HEK293 (cell line): ENCODE measurements around the gene CLDN10.

ENCODE experiments used
- CTCF ChIA-PET: fragments of 350-600 bp; formaldehyde crosslinking; extraction: SDS; loops from one replicate; lab custom pipeline; 2021; ENCODE audit warnings: antibody characterized with exemption; lab: Yijun Ruan, JAX
- POLR2A ChIA-PET: fragments of 300-600 bp; formaldehyde crosslinking; extraction: SDS; loops from one replicate; lab custom pipeline; 2020; ENCODE audit warnings: antibody characterized with exemption, inconsistent platforms; lab: Yijun Ruan, JAX
- H3K27ac ChIP-seq: fragments of 200-500 bp; sonication (Bioruptor generic); 2 replicates; pipeline ENCODE4 v1.5.1; 2014; ENCODE audit warnings: low read depth, low read length, control low read depth, inconsistent platforms; ENCODE audit errors: extremely low read depth
- H3K36me3 ChIP-seq, 2 experiments: fragments of 200-500 bp in 1 of 2; sonication (Bioruptor generic) in 1 of 2; 1 replicate in 1 of 2; 2 replicates in 1 of 2; pipeline ENCODE4 v1.5.1; 2014 to 2017; ENCODE audit warnings: inconsistent platforms in 2 of 2, low read length in 2 of 2; ENCODE audit not compliant: control insufficient read depth in 2 of 2, insufficient read depth in 1 of 2
- H3K4me1 ChIP-seq: fragments of 200-500 bp; sonication (Bioruptor generic); 2 replicates; pipeline ENCODE4 v1.5.1; 2014; ENCODE audit warnings: mild to moderate bottlenecking, low read length, inconsistent platforms; ENCODE audit not compliant: control insufficient read depth, insufficient read depth
- H3K4me3 ChIP-seq: 2 replicates; pipeline ENCODE4 v1.5.1; 2011; ENCODE audit warnings: low read depth, mild to moderate bottlenecking, control low read depth, low read length, moderate library complexity
- H3K9me3 ChIP-seq: fragments of 200-500 bp; sonication (Bioruptor generic); 2 replicates; pipeline ENCODE4 v1.5.1; 2014; ENCODE audit warnings: low read depth, low read length, inconsistent platforms; ENCODE audit not compliant: control insufficient read depth, insufficient read depth
- KLF9 ChIP-seq: fragments of 450-650 bp; formaldehyde crosslinking; IDR thresholded peaks from 2 replicates; pipeline ENCODE4 v1.5.1; 2016; ENCODE audit warnings: missing biosample characterization, missing genetic modification characterization, low read depth
- SCRT2 ChIP-seq: fragments of 450-650 bp; formaldehyde crosslinking; IDR thresholded peaks from 2 replicates; pipeline ENCODE4 v1.5.1; 2016; ENCODE audit warnings: missing biosample characterization, missing genetic modification characterization
- YY1 ChIP-seq: fragments of 450-650 bp; formaldehyde crosslinking; IDR thresholded peaks from 2 replicates; pipeline ENCODE4 v1.5.1; 2018; ENCODE audit warnings: missing biosample characterization, missing genetic modification characterization
- YY2 ChIP-seq: fragments of 450-650 bp; formaldehyde crosslinking; IDR thresholded peaks from 2 replicates; pipeline ENCODE4 v1.5.1; 2016; ENCODE audit warnings: missing biosample characterization, missing genetic modification characterization
- ZNF121 ChIP-seq: fragments of 450-650 bp; formaldehyde crosslinking; IDR thresholded peaks from 2 replicates; pipeline ENCODE4 v1.5.1; 2016; ENCODE audit warnings: missing biosample characterization, missing genetic modification characterization
- ZNF19 ChIP-seq: fragments of 450-650 bp; formaldehyde crosslinking; IDR thresholded peaks from 2 replicates; pipeline ENCODE4; 2016; ENCODE audit warnings: missing biosample characterization, missing genetic modification characterization, low read depth
- ZNF2 ChIP-seq: fragments of 450-650 bp; formaldehyde crosslinking; IDR thresholded peaks from 2 replicates; pipeline ENCODE4 v1.5.1; 2016; ENCODE audit warnings: missing biosample characterization, missing genetic modification characterization
- ZNF350 ChIP-seq: fragments of 450-650 bp; formaldehyde crosslinking; IDR thresholded peaks from 2 replicates; pipeline ENCODE4 v1.5.0; 2017; ENCODE audit warnings: missing biosample characterization, mild to moderate bottlenecking, missing genetic modification characterization
- ZNF354C ChIP-seq: fragments of 450-650 bp; formaldehyde crosslinking; IDR thresholded peaks from 2 replicates; pipeline ENCODE4 v1.5.1; 2016; ENCODE audit warnings: missing biosample characterization, missing genetic modification characterization, low read depth, borderline replicate concordance
- ZNF391 ChIP-seq: fragments of 450-650 bp; formaldehyde crosslinking; IDR thresholded peaks from 2 replicates; pipeline ENCODE4 v1.5.1; 2016; ENCODE audit warnings: low read depth, missing biosample characterization, missing genetic modification characterization, borderline replicate concordance
- ZNF48 ChIP-seq: fragments of 450-650 bp; formaldehyde crosslinking; IDR thresholded peaks from 2 replicates; pipeline ENCODE4 v1.5.1; 2016; ENCODE audit warnings: missing biosample characterization, missing genetic modification characterization
- ZNF501 ChIP-seq: fragments of 450-650 bp; formaldehyde crosslinking; IDR thresholded peaks from 2 replicates; pipeline ENCODE4 v1.5.1; 2016; ENCODE audit warnings: missing biosample characterization, missing genetic modification characterization
- ZNF521 ChIP-seq: fragments of 450-650 bp; formaldehyde crosslinking; IDR thresholded peaks from 2 replicates; pipeline ENCODE4 v1.5.1; 2017; ENCODE audit warnings: missing biosample characterization, mild to moderate bottlenecking, missing genetic modification characterization
- ZNF558 ChIP-seq: fragments of 450-650 bp; formaldehyde crosslinking; IDR thresholded peaks from 2 replicates; pipeline ENCODE4 v1.5.1; 2016; ENCODE audit warnings: missing biosample characterization, missing genetic modification characterization
- ZNF560 ChIP-seq: fragments of 450-650 bp; formaldehyde crosslinking; IDR thresholded peaks from 2 replicates; pipeline ENCODE4 v1.5.1; 2017; ENCODE audit warnings: missing biosample characterization, missing genetic modification characterization, borderline replicate concordance
- ZNF561 ChIP-seq: fragments of 450-650 bp; IDR thresholded peaks from 2 replicates; pipeline ENCODE4 v1.5.1; 2018; ENCODE audit warnings: missing biosample characterization, missing genetic modification characterization, borderline replicate concordance
- ZNF621 ChIP-seq: fragments of 450-650 bp; formaldehyde crosslinking; IDR thresholded peaks from 2 replicates; pipeline ENCODE4 v1.5.1; 2017; ENCODE audit warnings: missing biosample characterization, missing genetic modification characterization
- ZNF626 ChIP-seq: fragments of 450-650 bp; sonication (Bioruptor Pico); formaldehyde crosslinking; IDR thresholded peaks from 2 replicates; pipeline ENCODE4 v1.5.1; 2018; ENCODE audit warnings: missing biosample characterization, missing genetic modification characterization, inconsistent platforms
- ZNF707 ChIP-seq: fragments of 450-650 bp; formaldehyde crosslinking; IDR thresholded peaks from 2 replicates; pipeline ENCODE4 v1.5.1; 2016; ENCODE audit warnings: missing biosample characterization, missing genetic modification characterization
- ZNF747 ChIP-seq: fragments of 450-650 bp; formaldehyde crosslinking; IDR thresholded peaks from 2 replicates; pipeline ENCODE4 v1.5.1; 2016; ENCODE audit warnings: missing biosample characterization, missing genetic modification characterization
- ZNF777 ChIP-seq: fragments of 450-650 bp; formaldehyde crosslinking; IDR thresholded peaks from 2 replicates; pipeline ENCODE4 v1.5.1; 2017; ENCODE audit warnings: missing biosample characterization, missing genetic modification characterization, borderline replicate concordance
- ZNF837 ChIP-seq: fragments of 450-650 bp; formaldehyde crosslinking; IDR thresholded peaks from 2 replicates; pipeline ENCODE4 v1.5.1; 2016; ENCODE audit warnings: missing biosample characterization, missing genetic modification characterization
- TF ChIP-seq, protein P1 (sequence below): fragments of 450-650 bp; formaldehyde crosslinking; IDR thresholded peaks from 2 replicates; pipeline ENCODE4 v1.5.1; 2016; ENCODE audit warnings: missing biosample characterization, missing genetic modification characterization
- TF ChIP-seq, protein P2 (sequence below): fragments of 450-650 bp; formaldehyde crosslinking; IDR thresholded peaks from 2 replicates; pipeline ENCODE4 v1.5.1; 2016; ENCODE audit warnings: missing biosample characterization, missing genetic modification characterization
- TF ChIP-seq, protein P3 (sequence below): fragments of 450-650 bp; formaldehyde crosslinking; IDR thresholded peaks from 2 replicates; pipeline ENCODE4 v1.5.1; 2016; ENCODE audit warnings: missing biosample characterization, missing genetic modification characterization
- TF ChIP-seq, protein P4 (sequence below): fragments of 450-650 bp; formaldehyde crosslinking; IDR thresholded peaks from 2 replicates; pipeline ENCODE4 v1.5.1; 2016; ENCODE audit warnings: missing biosample characterization, missing genetic modification characterization
- TF ChIP-seq, protein P5 (sequence below): sonication (generic); formaldehyde crosslinking; IDR thresholded peaks from 2 replicates; pipeline ENCODE4 v1.8.1; 2022; ENCODE audit warnings: mild to moderate bottlenecking, moderate library complexity, missing genetic modification reagents

Gene CLDN10

DNA sequence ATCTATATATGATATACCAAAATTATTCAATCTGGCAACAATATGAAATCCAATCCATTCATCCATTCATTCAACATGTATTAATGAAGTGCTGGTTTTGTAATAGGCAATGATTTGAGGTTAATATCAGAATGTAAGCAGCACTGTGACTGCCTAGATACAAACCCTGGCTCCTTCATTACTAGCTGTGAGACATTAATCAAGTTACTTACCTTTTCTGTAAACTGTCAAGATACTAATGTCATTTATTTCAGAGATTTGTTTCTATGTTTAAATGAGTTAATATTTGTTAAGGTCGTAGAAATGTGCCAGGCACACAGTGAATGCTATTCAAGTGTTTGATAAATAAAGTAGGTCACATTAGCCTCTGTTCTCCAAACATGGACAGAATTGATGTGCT, 40.9 kb downstream of the CLDN10 start:
- TF ChIP-seq ZNF354C (tag by site-specific recombination) (no peak), ZNF626 (tag by site-specific recombination) (no peak), ZNF121 (no peak), YY2 (tag by site-specific recombination) (no peak), ZNF501 (tag by site-specific recombination) (no peak), ZNF560 (tag by site-specific recombination) (no peak), ZNF747 (no peak), ZNF19 (tag by site-specific recombination) (no peak), SCRT2 (no peak), ZNF621 (tag by site-specific recombination) (no peak), ZNF2 (tag by site-specific recombination) (no peak), ZNF561 (no peak), YY1 (tag by site-specific recombination) (no peak), ZNF558 (tag by site-specific recombination) (no peak)
- TF ChIP-seq, protein P1, sequence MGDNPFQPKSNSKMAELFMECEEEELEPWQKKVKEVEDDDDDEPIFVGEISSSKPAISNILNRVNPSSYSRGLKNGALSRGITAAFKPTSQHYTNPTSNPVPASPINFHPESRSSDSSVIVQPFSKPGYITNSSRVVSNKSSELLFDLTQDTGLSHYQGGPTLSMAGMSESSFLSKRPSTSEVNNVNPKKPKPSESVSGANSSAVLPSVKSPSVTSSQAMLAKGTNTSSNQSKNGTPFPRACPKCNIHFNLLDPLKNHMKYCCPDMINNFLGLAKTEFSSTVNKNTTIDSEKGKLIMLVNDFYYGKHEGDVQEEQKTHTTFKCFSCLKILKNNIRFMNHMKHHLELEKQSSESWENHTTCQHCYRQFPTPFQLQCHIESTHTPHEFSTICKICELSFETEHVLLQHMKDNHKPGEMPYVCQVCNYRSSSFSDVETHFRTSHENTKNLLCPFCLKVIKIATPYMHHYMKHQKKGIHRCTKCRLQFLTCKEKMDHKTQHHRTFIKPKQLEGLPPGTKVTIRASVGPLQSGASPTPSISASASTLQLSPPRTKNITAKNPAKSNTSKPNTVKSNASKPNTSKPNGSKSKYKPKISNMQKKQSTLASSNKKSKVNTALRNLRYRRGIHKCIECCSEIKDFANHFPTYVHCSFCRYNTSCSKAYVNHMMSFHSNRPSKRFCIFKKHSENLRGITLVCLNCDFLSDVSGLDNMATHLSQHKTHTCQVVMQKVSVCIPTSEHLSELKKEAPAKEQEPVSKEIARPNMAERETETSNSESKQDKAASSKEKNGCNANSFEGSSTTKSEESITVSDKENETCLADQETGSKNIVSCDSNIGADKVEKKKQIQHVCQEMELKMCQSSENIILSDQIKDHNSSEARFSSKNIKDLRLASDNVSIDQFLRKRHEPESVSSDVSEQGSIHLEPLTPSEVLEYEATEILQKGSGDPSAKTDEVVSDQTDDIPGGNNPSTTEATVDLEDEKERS: no peak
- TF ChIP-seq, protein P2, sequence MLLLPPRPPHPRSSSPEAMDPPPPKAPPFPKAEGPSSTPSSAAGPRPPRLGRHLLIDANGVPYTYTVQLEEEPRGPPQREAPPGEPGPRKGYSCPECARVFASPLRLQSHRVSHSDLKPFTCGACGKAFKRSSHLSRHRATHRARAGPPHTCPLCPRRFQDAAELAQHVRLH (tag by site-specific recombination): no peak
- TF ChIP-seq, protein P3, sequence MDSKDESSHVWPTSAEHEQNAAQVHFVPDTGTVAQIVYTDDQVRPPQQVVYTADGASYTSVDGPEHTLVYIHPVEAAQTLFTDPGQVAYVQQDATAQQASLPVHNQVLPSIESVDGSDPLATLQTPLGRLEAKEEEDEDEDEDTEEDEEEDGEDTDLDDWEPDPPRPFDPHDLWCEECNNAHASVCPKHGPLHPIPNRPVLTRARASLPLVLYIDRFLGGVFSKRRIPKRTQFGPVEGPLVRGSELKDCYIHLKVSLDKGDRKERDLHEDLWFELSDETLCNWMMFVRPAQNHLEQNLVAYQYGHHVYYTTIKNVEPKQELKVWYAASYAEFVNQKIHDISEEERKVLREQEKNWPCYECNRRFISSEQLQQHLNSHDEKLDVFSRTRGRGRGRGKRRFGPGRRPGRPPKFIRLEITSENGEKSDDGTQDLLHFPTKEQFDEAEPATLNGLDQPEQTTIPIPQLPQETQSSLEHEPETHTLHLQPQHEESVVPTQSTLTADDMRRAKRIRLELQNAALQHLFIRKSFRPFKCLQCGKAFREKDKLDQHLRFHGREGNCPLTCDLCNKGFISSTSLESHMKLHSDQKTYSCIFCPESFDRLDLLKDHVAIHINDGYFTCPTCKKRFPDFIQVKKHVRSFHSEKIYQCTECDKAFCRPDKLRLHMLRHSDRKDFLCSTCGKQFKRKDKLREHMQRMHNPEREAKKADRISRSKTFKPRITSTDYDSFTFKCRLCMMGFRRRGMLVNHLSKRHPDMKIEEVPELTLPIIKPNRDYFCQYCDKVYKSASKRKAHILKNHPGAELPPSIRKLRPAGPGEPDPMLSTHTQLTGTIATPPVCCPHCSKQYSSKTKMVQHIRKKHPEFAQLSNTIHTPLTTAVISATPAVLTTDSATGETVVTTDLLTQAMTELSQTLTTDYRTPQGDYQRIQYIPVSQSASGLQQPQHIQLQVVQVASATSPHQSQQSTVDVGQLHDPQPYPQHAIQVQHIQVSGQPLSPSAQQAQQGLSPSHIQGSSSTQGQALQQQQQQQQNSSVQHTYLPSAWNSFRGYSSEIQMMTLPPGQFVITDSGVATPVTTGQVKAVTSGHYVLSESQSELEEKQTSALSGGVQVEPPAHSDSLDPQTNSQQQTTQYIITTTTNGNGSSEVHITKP (tag by site-specific recombination): no peak
- TF ChIP-seq, protein P4, sequence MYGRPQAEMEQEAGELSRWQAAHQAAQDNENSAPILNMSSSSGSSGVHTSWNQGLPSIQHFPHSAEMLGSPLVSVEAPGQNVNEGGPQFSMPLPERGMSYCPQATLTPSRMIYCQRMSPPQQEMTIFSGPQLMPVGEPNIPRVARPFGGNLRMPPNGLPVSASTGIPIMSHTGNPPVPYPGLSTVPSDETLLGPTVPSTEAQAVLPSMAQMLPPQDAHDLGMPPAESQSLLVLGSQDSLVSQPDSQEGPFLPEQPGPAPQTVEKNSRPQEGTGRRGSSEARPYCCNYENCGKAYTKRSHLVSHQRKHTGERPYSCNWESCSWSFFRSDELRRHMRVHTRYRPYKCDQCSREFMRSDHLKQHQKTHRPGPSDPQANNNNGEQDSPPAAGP: no peak
- Histone ChIP-seq H3K9me3 (no peaks in the 10 kb centered on the region), H3K27ac (no peak overlapping the region), H3K4me1 (no peaks in the 10 kb centered on the region), H3K36me3 (peaks cover 20 to 69% of the 10 kb centered on the region in 2 experiments), H3K4me3 (no peak overlapping the region)
- ChIA-PET CTCF (no interaction called here), POLR2A (no interaction called here)

DNA sequence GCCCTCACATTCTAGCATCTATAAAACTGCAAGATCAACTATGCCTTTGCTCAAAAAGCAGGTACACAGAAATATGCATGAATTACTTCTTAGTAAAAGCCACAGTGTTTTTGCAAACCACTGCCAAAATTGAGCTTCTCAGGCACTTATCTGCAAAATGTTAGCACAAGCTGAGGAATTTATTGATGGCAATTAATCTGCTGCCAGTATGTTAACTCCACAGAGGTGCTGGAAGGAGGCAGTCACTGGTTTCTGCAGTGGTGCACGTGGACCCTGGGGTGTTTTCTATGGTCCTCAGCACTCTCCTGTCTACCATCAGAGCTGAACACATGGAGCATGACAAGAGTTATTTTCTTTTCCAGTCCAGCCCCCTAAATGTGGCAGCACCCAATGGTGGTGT, 44.2 kb downstream of the CLDN10 start:
- Histone ChIP-seq H3K27ac (no peak overlapping the region), H3K9me3 (no peaks in the 10 kb centered on the region), H3K4me3 (no peak overlapping the region), H3K36me3 (peaks cover 16 to 69% of the 10 kb centered on the region in 2 experiments), H3K4me1 (no peaks in the 10 kb centered on the region)
- POLR2A ChIA-PET: no interaction called here
- CTCF ChIA-PET: no interaction called here
- TF ChIP-seq ZNF837 (tag by site-specific recombination) (no peak), KLF9 (tag by site-specific recombination) (no peak), ZNF48 (tag by site-specific recombination) (no peak), ZNF391 (tag by site-specific recombination) (no peak), ZNF350 (tag by site-specific recombination) (no peak), ZNF777 (tag by site-specific recombination) (no peak), ZNF521 (tag by site-specific recombination) (no peak), ZNF747 (no peak), ZNF707 (tag by site-specific recombination) (no peak)
- TF ChIP-seq, protein P5, sequence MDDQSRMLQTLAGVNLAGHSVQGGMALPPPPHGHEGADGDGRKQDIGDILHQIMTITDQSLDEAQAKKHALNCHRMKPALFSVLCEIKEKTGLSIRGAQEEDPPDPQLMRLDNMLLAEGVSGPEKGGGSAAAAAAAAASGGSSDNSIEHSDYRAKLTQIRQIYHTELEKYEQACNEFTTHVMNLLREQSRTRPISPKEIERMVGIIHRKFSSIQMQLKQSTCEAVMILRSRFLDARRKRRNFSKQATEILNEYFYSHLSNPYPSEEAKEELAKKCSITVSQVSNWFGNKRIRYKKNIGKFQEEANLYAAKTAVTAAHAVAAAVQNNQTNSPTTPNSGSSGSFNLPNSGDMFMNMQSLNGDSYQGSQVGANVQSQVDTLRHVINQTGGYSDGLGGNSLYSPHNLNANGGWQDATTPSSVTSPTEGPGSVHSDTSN (CRISPR knock-in tag): no peak
